Ovary (tissue), 3 donors: ENCODE data around the gene DOCK1.

ENCODE experiments used
- CTCF ChIP-seq, 3 donors: fragments of 450-650 bp in 2 of 3; fragments of 200-600 bp in 1 of 3; IDR thresholded peaks; one replicate each; pipeline versions ENCODE4 v1.5.1 to v1.8.0; 2016 to 2022; ENCODE audit warnings: antibody characterized with exemption in 3 of 3, mild to moderate bottlenecking in 1 of 3
- EP300 ChIP-seq: sonication (generic); formaldehyde crosslinking; IDR thresholded peaks from one replicate; pipeline ENCODE4 v1.6.1; 2017; ENCODE audit warnings: antibody characterized with exemption
- donor health status: DM: no; HTN: no; CAD: no.

GRCh38 chr10:126917375-126917774 lies 12.1 kb downstream of the DOCK1 start:
- TF ChIP-seq CTCF (IDR thresholded peaks at IDR 0.05) (no peak), EP300 (no peak)
